Activated naive CD4-positive, alpha-beta T cell treated with anti-CD3 and anti-CD28 coated beads, Interleukin-2, amount 10 ng/mL, durations not matched to agents 7 days and 5 days (primary cell): ENCODE results near the gene NFE2L1.
"Not testable (repeated sequence)": the region's sequence is repeated elsewhere in the genome, so short reads cannot be mapped to it uniquely, and the experiment has no call there.

ENCODE experiments used
- CTCF ChIA-PET: fragments of 350-600 bp; sonication (Branson Sonifier 250); formaldehyde crosslinking; loops from one replicate; lab custom pipeline; 2021; ENCODE audit warnings: antibody characterized with exemption; lab: Charles Lee
- DNase-seq: peaks from one replicate; pipeline ENCODE4 v3.0.0-alpha.2; 2020
- H3K27ac Mint-ChIP-seq: one replicate; pipeline ENCODE4 v1.8.0; 2021; ENCODE audit warnings: mild to moderate bottlenecking, moderate library complexity, mixed read lengths
- H3K27me3 Mint-ChIP-seq: one replicate; pipeline ENCODE4 v1.8.0; 2021; ENCODE audit warnings: mild to moderate bottlenecking, mixed read lengths
- H3K36me3 Mint-ChIP-seq: one replicate; pipeline ENCODE4 v1.8.0; 2021; ENCODE audit warnings: mixed read lengths
- H3K4me1 Mint-ChIP-seq: one replicate; pipeline ENCODE4 v1.8.0; 2021; ENCODE audit warnings: mixed read lengths
- H3K4me3 Mint-ChIP-seq: one replicate; pipeline ENCODE4 v1.8.0; 2021; ENCODE audit warnings: mild to moderate bottlenecking, moderate library complexity, mixed read lengths
- H3K9me3 Mint-ChIP-seq: one replicate; pipeline ENCODE4 v1.8.0; 2021; ENCODE audit warnings: mixed read lengths

Gene NFE2L1

DNA sequence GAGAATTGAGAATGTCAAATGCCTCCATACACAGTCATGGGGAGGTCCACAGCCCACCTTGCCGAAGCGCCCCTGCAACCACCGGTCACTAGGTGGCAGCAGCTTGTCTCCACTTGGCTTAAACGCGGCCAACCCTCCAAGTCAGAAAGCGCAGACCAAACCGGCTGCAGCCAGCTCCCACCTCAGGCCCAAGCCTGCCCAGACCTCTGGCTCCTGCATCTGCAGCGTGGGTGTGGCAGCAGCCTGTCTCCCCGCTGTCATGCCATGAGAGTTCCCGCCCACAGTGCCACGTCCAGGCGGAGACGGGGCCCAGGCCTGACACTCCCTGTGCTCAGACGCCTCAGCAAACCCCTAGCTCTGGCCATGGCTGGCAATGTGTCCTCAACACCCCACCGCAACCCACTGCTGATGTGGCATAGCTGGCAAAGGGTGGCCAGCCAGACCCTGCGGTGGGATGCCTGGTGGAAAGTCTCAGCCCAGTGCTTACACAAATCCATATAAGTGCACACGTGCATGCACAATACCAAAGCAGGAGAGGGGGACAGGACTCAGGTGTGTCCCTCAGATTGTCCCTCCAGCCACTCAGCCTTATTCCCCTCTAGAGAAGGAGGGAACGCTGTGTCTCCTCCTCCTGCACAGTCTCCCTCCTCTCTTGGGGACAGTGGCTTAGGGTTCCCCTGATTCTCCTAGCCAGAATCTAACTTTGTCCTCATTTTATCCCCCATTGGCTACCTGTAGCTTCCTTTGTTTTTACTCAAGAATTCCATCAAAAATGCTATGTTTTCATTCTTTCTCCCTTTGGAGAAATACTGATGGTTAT lies 21.4 kb upstream of the NFE2L1 start:
- CTCF ChIA-PET, result interaction anchor here (0.7 to 3.8 kb wide), 30 partner anchors 9 to 592 kb away, joined by 3 to 115 read pairs (median 4); partner anchors contain the start of genes HOXB5 and NFE2L1
- no peaks in the 10 kb centered on the region for H3K36me3 Mint-ChIP-seq
- no peak overlapping the region for H3K27ac Mint-ChIP-seq
- H3K9me3 Mint-ChIP-seq, result no peaks in the 10 kb centered on the region
- peak overlapping the region; percentile 16 for H3K4me3 Mint-ChIP-seq
- peaks cover 39% of the 10 kb centered on the region for H3K4me1 Mint-ChIP-seq
- H3K27me3 Mint-ChIP-seq, result peaks cover 81% of the 10 kb centered on the region
- peak; percentile 83 for DNase-seq

DNA sequence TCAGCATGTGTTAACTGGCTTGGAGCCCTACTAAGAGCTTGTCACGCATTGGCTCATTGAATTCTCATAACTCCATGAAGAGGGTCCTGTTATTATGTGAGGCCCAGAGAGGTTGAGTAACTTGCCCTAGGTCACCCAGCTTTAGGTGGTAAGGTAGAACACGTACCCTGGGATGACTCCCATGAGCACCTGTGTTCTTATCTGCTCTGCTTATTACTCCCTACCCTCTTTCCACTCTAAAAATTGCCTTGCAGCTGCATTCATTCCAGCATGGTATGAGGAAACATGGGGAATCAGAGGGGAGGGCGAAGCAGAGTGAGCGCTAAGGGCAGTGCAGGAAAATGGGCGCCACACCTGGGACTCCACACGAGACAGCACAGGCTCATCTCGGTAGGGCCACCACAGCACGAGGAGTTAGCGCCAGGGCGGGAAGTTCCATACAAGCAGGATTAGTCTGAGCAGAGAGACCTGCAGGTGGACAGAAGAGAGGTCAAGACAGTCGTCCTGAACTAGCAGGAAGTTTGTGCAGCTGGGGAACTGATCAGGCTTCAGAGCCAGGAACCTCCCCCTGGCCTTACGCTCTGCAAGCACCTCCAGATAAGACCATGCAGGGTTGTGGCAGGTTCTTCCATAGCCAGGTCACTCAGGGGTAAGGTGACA lies 20.7 kb upstream of the NFE2L1 start:
- Mint-ChIP-seq H3K9me3 (no peaks in the 10 kb centered on the region), H3K27me3 (peaks cover 84% of the 10 kb centered on the region), H3K27ac (no peak overlapping the region), H3K4me3 (no peak overlapping the region), H3K4me1 (peaks cover 37% of the 10 kb centered on the region), H3K36me3 (no peaks in the 10 kb centered on the region)
- no peak for DNase-seq
- CTCF ChIA-PET, result interaction anchor here (0.8 to 3.8 kb wide), 25 partner anchors 9 to 565 kb away, joined by 3 to 115 read pairs (median 4); partner anchors contain the start of genes HOXB5 and NFE2L1

DNA sequence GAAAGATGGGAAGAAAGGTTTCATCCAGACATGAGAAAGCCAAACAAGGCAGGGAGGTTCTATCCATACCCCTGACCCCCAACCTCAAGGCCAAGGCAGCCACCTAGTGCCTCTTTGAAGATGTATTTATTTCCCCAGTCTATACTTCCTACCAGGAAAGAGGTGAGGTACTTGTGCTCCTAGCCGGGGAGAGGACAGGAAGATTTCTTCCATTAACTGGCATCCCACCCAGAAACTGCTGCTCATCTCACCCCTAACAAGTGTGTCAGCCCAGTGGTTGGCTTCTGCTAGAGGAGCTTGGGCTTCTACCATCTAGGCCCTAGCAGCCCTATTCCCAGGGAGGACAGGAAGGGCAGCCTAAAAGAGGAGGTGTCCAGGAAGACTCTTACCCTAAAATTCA lies 19.4 kb upstream of the NFE2L1 start:
- Mint-ChIP-seq H3K4me3 (no peak overlapping the region), H3K27me3 (peaks cover 85% of the 10 kb centered on the region), H3K4me1 (peaks cover 26% of the 10 kb centered on the region), H3K27ac (no peak overlapping the region), H3K36me3 (no peaks in the 10 kb centered on the region), H3K9me3 (no peaks in the 10 kb centered on the region)
- CTCF ChIA-PET, result interaction anchor here (0.8 to 1.9 kb wide), 5 partner anchors 40 to 108 kb away, joined by 3 to 6 read pairs (median 3); no protein-coding TSS in a partner anchor
- no peak for DNase-seq

DNA sequence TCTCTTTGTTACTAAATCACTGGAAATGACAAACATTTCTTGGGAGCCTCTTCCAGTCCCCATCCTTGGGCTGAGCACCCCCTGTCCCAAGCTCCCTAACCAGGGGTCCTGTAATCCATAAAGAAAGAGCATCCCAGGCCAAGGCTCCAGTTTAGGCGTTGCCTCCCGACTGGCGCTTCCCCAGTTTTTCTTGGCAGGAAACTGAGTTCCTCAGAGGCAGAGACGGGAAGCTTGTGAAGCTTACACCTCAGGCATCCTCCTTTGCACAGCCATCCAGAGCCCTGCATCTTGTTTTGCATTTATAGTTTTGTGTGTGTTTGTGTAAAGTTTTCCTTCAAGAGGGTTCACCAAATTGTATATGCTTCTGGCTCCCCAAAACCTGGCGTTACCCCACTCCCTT lies 17.6 kb upstream of the NFE2L1 start:
- Mint-ChIP-seq H3K27ac (no peak overlapping the region), H3K27me3 (peaks cover 89% of the 10 kb centered on the region), H3K36me3 (no peaks in the 10 kb centered on the region), H3K4me1 (peaks cover 12% of the 10 kb centered on the region), H3K9me3 (no peaks in the 10 kb centered on the region), H3K4me3 (no peak overlapping the region)
- DNase-seq, result no peak
- CTCF ChIA-PET, result interaction anchor here (0.9 to 2.8 kb wide), 9 partner anchors 13 to 100 kb away, joined by 3 to 10 read pairs (median 4); no protein-coding TSS in a partner anchor

DNA sequence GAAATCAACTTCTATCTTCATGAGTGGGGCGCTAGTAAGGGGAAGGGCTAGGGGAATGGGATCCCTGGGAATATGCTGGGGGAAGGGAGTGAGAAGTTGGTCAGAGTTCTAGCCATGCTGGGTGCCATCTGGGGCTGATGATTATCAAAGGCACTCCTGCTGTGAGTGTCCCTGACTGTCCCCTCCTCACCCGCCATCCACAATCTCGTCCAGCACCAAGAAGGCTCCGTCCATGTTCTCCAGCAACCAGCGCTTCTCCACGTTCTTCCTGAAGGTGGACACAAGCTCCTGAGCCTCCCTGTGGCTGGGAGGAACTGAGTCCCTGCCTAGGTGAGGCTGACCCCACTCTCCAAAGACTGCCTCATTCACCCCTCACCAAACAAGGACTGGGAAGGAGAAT lies 16.2 kb upstream of the NFE2L1 start:
- H3K9me3 Mint-ChIP-seq, result no peaks in the 10 kb centered on the region
- DNase-seq, result no peak
- H3K36me3 Mint-ChIP-seq, result no peaks in the 10 kb centered on the region
- CTCF ChIA-PET, result interaction anchor here (2.0 to 2.8 kb wide), 3 partner anchors 42 to 99 kb away, joined by 4 to 10 read pairs (median 7); no protein-coding TSS in a partner anchor
- no peak overlapping the region for H3K27ac Mint-ChIP-seq
- peaks cover 96% of the 10 kb centered on the region for H3K27me3 Mint-ChIP-seq
- no peak overlapping the region for H3K4me3 Mint-ChIP-seq
- peaks cover 4% of the 10 kb centered on the region for H3K4me1 Mint-ChIP-seq

DNA sequence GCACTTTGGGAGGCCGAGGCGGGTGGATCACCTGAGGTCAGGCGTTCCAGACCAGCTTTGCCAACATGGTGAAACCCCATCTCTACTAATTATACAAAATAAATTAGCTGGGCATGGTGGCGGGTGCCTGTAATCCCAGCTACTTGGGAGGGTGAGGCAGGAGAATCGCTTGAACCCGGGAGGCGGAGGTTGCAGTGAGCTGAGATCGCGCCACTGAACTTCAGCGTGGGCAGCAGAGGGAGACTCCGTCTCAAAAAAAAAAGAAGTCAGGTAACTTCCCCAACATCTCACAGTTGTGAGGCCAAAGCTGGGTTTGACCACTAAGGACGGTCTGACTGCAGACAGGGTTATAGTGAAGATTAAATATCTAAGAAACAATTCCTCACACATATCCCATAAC lies 13.4 kb upstream of the NFE2L1 start:
- peaks cover 98% of the 10 kb centered on the region for H3K27me3 Mint-ChIP-seq
- H3K4me3 Mint-ChIP-seq, result not testable (repeated sequence)
- CTCF ChIA-PET, result interaction anchor here (0.6 to 4.2 kb wide), 6 partner anchors 9 to 78 kb away, joined by 3 to 36 read pairs (median 6); no protein-coding TSS in a partner anchor

DNA sequence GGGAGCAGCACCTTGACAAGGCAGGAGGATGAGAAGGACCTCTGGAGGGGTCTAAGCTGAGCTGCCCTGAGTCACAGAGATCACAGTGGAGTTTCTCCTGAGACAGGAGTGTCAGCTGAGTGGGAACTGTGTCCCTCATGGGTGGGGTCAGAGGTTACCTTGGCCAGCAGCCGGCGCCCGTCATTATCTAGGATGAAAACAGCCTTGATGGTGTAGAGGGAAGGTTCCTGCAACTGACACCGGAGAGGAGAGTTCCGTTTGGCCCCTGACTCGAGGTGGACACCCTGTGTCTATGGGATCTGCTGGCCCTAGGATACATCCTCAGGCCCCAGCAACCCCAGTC lies 11.5 kb upstream of the NFE2L1 start:
- CTCF ChIA-PET, result interaction anchor here (0.9 to 4.2 kb wide), 13 partner anchors 8 to 90 kb away, joined by 3 to 36 read pairs (median 5); partner anchors contain the start of gene NFE2L1
- H3K9me3 Mint-ChIP-seq, result no peaks in the 10 kb centered on the region

More for the DNA sequence above, 13.4 kb upstream of the NFE2L1 start:
- not testable (repeated sequence) for H3K27ac Mint-ChIP-seq, DNase-seq, H3K9me3 Mint-ChIP-seq, H3K36me3 Mint-ChIP-seq
- H3K4me1 Mint-ChIP-seq, result peaks cover 16% of the 10 kb centered on the region

DNA sequence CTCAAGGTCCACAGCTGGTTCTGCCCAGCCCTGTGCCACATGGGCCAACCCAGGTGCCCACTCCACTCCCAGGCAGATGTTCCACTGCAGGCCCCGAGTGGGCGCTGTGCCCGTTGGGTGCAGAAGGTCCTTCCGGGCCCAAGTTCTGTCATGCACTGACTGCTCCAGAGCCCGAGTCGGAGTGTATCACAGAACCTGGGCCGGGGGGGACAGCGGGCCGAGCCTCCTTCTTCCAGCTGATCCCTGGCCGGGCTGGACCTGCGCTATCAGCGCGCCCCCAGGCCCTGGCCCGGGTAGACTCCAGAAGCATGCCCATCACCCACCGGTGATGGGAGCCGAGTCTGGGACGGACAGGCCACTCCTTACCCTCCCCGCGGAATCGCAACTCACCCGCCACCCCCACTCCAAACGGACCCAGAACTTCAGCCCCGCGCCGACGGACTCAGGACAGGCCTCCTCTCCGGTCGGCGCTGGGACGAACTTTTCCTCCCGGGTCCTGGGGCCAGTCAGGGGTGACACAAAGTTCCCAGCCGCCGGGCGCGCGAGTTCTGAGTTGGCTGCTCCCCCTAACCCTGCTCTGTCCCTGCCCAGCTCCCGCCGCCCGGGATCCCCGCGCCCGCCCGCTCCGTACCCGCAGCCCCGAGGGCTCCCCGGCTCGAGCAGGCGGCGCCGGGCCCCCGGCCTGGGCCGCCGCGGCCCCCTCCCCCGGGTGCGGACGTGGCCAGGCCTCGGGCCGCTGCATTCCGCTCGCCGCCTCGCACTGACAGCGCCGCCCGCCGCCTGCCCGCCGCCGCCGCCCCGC lies 10.9 kb upstream of the NFE2L1 start, which contains the start of gene COPZ2:
TSS of gene COPZ2 (minus strand) at position 762 of the 802 bp plus-strand sequence. CDS start at position 742, 20 bp downstream.
- Mint-ChIP-seq H3K4me1 (peaks cover 21% of the 10 kb centered on the region), H3K9me3 (no peaks in the 10 kb centered on the region), H3K27ac (no peak within 1 kb of the TSS), H3K4me3 (peak within 1 kb of the TSS; percentile 77), H3K36me3 (no peaks in the 10 kb centered on the region), H3K27me3 (peaks cover 85% of the 10 kb centered on the region)
- peak; percentile 77 for DNase-seq
- CTCF ChIA-PET, result interaction anchor here (1.1 to 4.2 kb wide), 10 partner anchors 8 to 90 kb away, joined by 3 to 36 read pairs (median 7); partner anchors contain the start of gene NFE2L1

More for the DNA sequence above, 11.5 kb upstream of the NFE2L1 start:
- H3K36me3 Mint-ChIP-seq, result no peaks in the 10 kb centered on the region
- H3K27me3 Mint-ChIP-seq, result peaks cover 86% of the 10 kb centered on the region
- DNase-seq, result no peak
- H3K27ac Mint-ChIP-seq, result no peak overlapping the region
- peak overlapping the region; percentile 77 for H3K4me3 Mint-ChIP-seq
- H3K4me1 Mint-ChIP-seq, result peaks cover 18% of the 10 kb centered on the region

DNA sequence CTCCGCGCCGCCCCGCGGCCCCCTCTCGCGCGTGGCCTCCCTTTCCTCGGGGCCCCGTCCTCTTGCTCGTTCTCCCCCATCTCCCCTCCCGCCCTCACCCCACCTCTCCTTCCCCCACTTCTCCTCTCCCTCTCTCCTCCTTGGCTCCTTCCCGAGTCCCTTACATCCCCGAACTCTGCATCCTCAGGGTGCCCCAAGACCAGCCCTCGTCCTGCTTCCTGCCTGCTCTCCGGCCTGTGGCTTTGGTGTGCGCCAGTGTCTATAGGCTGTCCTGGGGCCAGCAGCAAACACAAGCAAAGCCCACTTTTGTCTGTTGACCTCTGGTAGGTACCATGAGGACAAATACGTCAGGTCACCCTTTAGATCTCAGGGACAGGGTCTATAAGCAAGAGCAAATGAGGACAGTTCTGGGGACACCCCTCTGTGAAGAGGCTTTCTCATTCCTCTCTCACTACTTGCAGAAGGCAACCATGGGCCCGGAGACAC lies 10.3 kb upstream of the NFE2L1 start:
- H3K27ac Mint-ChIP-seq, result no peak overlapping the region
- no peaks in the 10 kb centered on the region for H3K36me3 Mint-ChIP-seq
- H3K27me3 Mint-ChIP-seq, result peaks cover 82% of the 10 kb centered on the region
- H3K9me3 Mint-ChIP-seq, result no peaks in the 10 kb centered on the region
- DNase-seq, result no peak
- H3K4me1 Mint-ChIP-seq, result peaks cover 21% of the 10 kb centered on the region
- CTCF ChIA-PET, result interaction anchor here (0.8 to 2.5 kb wide), 2 partner anchors 9 to 10 kb away, joined by 3 to 26 read pairs; partner anchors contain the start of gene NFE2L1
- H3K4me3 Mint-ChIP-seq, result peak overlapping the region; percentile 76

DNA sequence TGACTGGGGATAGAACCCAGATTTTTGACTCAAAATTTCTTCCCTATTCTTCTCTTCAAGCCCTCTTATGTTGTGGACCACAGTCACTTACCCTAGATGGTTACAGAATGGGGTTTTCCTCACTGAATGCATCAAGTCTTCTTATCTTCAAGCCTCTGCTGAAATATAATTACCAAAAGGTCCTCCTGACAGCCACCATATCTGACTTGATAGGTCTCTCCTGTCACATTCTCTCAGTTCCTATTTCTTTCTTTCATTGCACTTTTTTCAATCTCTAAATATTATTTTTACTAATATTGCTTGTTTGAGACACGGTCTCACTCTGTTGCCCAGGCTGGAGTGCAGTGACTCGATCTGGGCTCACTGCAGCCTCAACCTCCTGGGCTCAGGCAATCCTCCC lies 9.5 kb upstream of the NFE2L1 start:
- DNase-seq, result no peak
- Mint-ChIP-seq H3K36me3 (peaks cover 2% of the 10 kb centered on the region), H3K27me3 (peaks cover 78% of the 10 kb centered on the region), H3K4me1 (peaks cover 23% of the 10 kb centered on the region), H3K27ac (no peak overlapping the region), H3K4me3 (peak overlapping the region; percentile 76), H3K9me3 (no peaks in the 10 kb centered on the region)
- CTCF ChIA-PET, result interaction anchor here (0.8 kb wide), 1 partner anchor 8 kb away, joined by 3 read pairs; no protein-coding TSS in a partner anchor

DNA sequence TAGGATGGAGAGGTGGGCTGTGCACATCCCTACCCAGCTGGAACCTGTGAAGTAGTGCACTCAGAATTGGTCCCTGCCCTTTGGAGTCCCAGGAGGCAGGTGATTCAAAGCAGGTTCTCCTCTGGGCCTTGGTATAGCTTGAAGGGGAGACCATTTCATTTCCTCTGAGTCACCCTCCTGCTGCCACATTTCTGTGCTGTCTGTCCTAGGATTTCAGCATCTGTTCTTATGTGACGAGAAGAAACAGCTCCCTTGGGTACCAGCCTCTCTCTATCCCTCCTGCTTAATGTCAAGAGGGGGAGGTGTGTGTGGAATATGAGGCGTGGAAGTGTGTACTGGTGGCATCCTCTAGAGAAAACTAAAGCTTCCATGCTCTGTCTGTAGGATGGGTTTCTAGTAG lies 5.0 kb upstream of the NFE2L1 start:
- Mint-ChIP-seq H3K9me3 (no peaks in the 10 kb centered on the region), H3K36me3 (peaks cover 9% of the 10 kb centered on the region), H3K4me1 (peaks cover 34% of the 10 kb centered on the region), H3K27ac (no peak overlapping the region), H3K4me3 (no peak overlapping the region), H3K27me3 (peaks cover 44% of the 10 kb centered on the region)
- CTCF ChIA-PET, result interaction anchor here (0.9 to 2.5 kb wide), 9 partner anchors 9 to 37 kb away, joined by 3 to 13 read pairs (median 5); no protein-coding TSS in a partner anchor
- no peak for DNase-seq

DNA sequence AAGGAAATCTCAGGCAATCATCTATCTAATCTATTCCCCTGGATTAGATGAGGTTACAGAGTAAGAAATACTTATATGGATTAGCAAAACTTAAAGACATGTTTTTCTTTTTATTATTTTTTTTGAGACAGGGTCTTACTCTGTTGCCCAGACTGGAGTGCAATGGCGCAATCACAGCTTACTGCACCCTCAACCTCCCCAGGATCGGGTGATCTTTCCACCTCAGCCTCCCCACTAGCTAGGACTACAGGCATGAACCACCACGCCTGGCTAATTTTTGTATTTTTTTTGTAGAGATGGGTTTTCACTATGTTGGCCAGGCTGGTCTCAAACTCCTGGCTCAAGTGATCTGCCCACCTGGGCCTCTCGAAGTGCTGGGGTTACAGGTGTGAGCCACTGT lies 3.3 kb upstream of the NFE2L1 start:
- Mint-ChIP-seq H3K4me3 (no peak overlapping the region), H3K9me3 (no peaks in the 10 kb centered on the region), H3K36me3 (peaks cover 11% of the 10 kb centered on the region), H3K27me3 (peaks cover 28% of the 10 kb centered on the region), H3K4me1 (peaks cover 39% of the 10 kb centered on the region), H3K27ac (peak overlapping the region; percentile 33)
- DNase-seq, result no peak
- CTCF ChIA-PET, result interaction anchor here (0.7 to 2.5 kb wide), 5 partner anchors 8 to 35 kb away, joined by 3 to 8 read pairs (median 5); no protein-coding TSS in a partner anchor
